K562 (cell line): Measurements from ENCODE around the gene AZU1. TPM values are rescaled to one million over a fixed set of nuclear protein-coding genes. Genes with fewer than 3 reads are reported as not detected.
"Not testable (repeated sequence)": the region's sequence is repeated elsewhere in the genome, so short reads cannot be mapped to it uniquely, and the experiment has no call there.

Source experiments
- ATAC-seq: fragments of 200-7000 bp; cut with Tn5 transposase; 3 replicates; pipeline ENCODE4 v1.9.1; 2020; ENCODE audit warnings: moderate library complexity
- BruUV-seq: library from RNA; stranded (reverse); fragments of 400-500 nt; replicated peaks from 2 replicates; lab custom pipeline; 2021; lab: Mats Ljungman, UMichigan
- CTCF ChIA-PET: fragments of 300-600 bp; formaldehyde crosslinking; extraction: SDS; loops from one replicate; lab custom pipeline; 2021; ENCODE audit warnings: low intra/inter-chr PET ratio; lab: Yijun Ruan, JAX
- POLR2A ChIA-PET: fragments of 300-600, 350-650 bp; sonication (Branson Sonifier 250); formaldehyde crosslinking; extraction: SDS; loops from one replicate; lab custom pipeline; 2021; ENCODE audit warnings: antibody characterized with exemption, inconsistent platforms; lab: Yijun Ruan, JAX
- DNase-seq, 4 experiments: peaks; one replicate each; pipeline versions ENCODE4 v3.0.0 to v3.0.0-alpha.2; 2011 to 2018; ENCODE audit warnings: low spot score in 3 of 4, mixed read lengths in 3 of 4; ENCODE audit errors: extremely low read depth in 1 of 4
- FAIRE-seq: peaks from 2 replicates; lab custom pipeline; 2011; peaks lifted over from hg19 to GRCh38; lab: Jason Lieb, UNC
- H2AFZ ChIP-seq: 2 replicates; pipeline ENCODE4 v1.6.0; 2011; ENCODE audit warnings: low read depth, low read length, control low read depth, inconsistent platforms
- H3K27ac ChIP-seq: fragments of 200-600 bp; 3 replicates; pipeline ENCODE4 v1.8.0; 2011; ENCODE audit warnings: low read depth, mild to moderate bottlenecking, control low read depth, inconsistent platforms, low read length, moderate library complexity, mixed read lengths; ENCODE audit errors: extremely low read depth
- H3K27me3 ChIP-seq, 2 experiments: fragments of 300-600 bp in 1 of 2; 2 replicates in 1 of 2; 3 replicates in 1 of 2; pipeline versions ENCODE4 v1.6.0 to v1.8.0; 2011; ENCODE audit warnings: inconsistent platforms in 2 of 2, low read length in 2 of 2, mild to moderate bottlenecking in 1 of 2, mixed read lengths in 1 of 2, moderate library complexity in 1 of 2; ENCODE audit not compliant: control insufficient read depth in 2 of 2, insufficient read depth in 2 of 2
- H3K36me3 ChIP-seq: fragments of 300-600 bp; 3 replicates; pipeline ENCODE4 v1.8.0; 2011; ENCODE audit warnings: mild to moderate bottlenecking, low read length, inconsistent platforms; ENCODE audit not compliant: control insufficient read depth, insufficient read depth
- H3K4me1 ChIP-seq, 2 experiments: fragments of 200-600 bp in 1 of 2; replicated peaks in 1 of 2; 2 replicates in 1 of 2; 3 replicates in 1 of 2; pipeline versions ENCODE4 v1.5.1 to v1.8.0; 2011; ENCODE audit warnings: inconsistent platforms in 2 of 2, low read length in 2 of 2, mild to moderate bottlenecking in 1 of 2, mixed read lengths in 1 of 2, moderate library complexity in 1 of 2; ENCODE audit not compliant: control insufficient read depth in 2 of 2, insufficient read depth in 2 of 2
- H3K4me2 ChIP-seq: 2 replicates; pipeline ENCODE4 v1.6.1; 2011; ENCODE audit warnings: low read length, control low read depth, inconsistent platforms, mixed read lengths; ENCODE audit not compliant: insufficient read depth
- H3K4me3 ChIP-seq: fragments of 200-600 bp; sonication (generic), shearing (Covaris generic); 2 replicates; pipeline ENCODE4 v1.5.1; 2016; ENCODE audit warnings: control low read depth, inconsistent platforms
- H3K79me2 ChIP-seq: fragments of 200-600 bp; 3 replicates; pipeline ENCODE4 v1.8.0; 2011; ENCODE audit warnings: low read length, inconsistent platforms; ENCODE audit not compliant: control insufficient read depth, insufficient read depth
- H3K9ac ChIP-seq, 2 experiments: 2 replicates each; pipeline versions ENCODE4 v1.6.0 to v1.6.1; 2011; ENCODE audit warnings: low read depth in 2 of 2, low read length in 2 of 2, control low read depth in 1 of 2, inconsistent platforms in 1 of 2, mild to moderate bottlenecking in 1 of 2, mixed read lengths in 1 of 2; ENCODE audit not compliant: insufficient read depth in 1 of 2
- H3K9me1 ChIP-seq: one replicate; pipeline ENCODE4 v1.6.0; 2011; ENCODE audit warnings: inconsistent platforms, mild to moderate bottlenecking, low read length, moderate library complexity; ENCODE audit not compliant: control insufficient read depth, insufficient read depth
- H3K9me3 ChIP-seq: replicated peaks from 2 replicates; pipeline ENCODE4 v1.5.1; 2011; ENCODE audit warnings: low read depth, low read length, inconsistent platforms; ENCODE audit not compliant: control insufficient read depth, insufficient read depth
- H4K20me1 ChIP-seq: replicated peaks from 2 replicates; pipeline ENCODE4 v1.6.1; 2011; ENCODE audit warnings: low read length, inconsistent platforms, mixed read lengths; ENCODE audit not compliant: control insufficient read depth, insufficient read depth
- CBFB ChIP-seq: sonication (generic); formaldehyde crosslinking; IDR thresholded peaks from 2 replicates; pipeline ENCODE4 v1.4.0; 2020; ENCODE audit warnings: mild to moderate bottlenecking, missing genetic modification reagents
- CXXC5 ChIP-seq: fragments of 250-450 bp; sonication (Bioruptor Pico); IDR thresholded peaks from 2 replicates; pipeline ENCODE4 v1.8.0; 2022; ENCODE audit warnings: inconsistent platforms, mild to moderate bottlenecking, moderate library complexity
- FUS ChIP-seq: fragments of 200-400 bp; formaldehyde crosslinking; optimal IDR thresholded peaks from 2 replicates; pipeline ENCODE3; 2017; ENCODE audit warnings: low read depth, low read length
- HNRNPH1 ChIP-seq: fragments of 200-400 bp; formaldehyde crosslinking; optimal IDR thresholded peaks from 2 replicates; pipeline ENCODE3; 2017; ENCODE audit warnings: low read depth, mild to moderate bottlenecking, low read length, moderate library complexity
- SRSF3 ChIP-seq: fragments of 200-400 bp; formaldehyde crosslinking; IDR thresholded peaks from 2 replicates; pipeline ENCODE4 v1.6.1; 2016; ENCODE audit warnings: mild to moderate bottlenecking, low read length, moderate library complexity; ENCODE audit not compliant: insufficient read depth
- ZFP91 ChIP-seq: sonication (generic); formaldehyde crosslinking; IDR thresholded peaks from 2 replicates; pipeline ENCODE4 v1.8.0; 2022; ENCODE audit warnings: mild to moderate bottlenecking, missing genetic modification reagents
- ZNF121 ChIP-seq: sonication (generic); formaldehyde crosslinking; conservative IDR thresholded peaks from 2 replicates; pipeline ENCODE4 v1.8.0; 2022; ENCODE audit warnings: missing genetic modification reagents
- ZNF263 ChIP-seq: sonication (generic); formaldehyde crosslinking; IDR thresholded peaks from 2 replicates; pipeline ENCODE4 v1.8.0; 2022; ENCODE audit warnings: mild to moderate bottlenecking, missing genetic modification reagents, borderline replicate concordance
- WGBS: fragments of 100-300 bp; shearing (Covaris generic); methylation state at CpG from one replicate; pipeline ENCODE4 v1.1.6; 2016; ENCODE audit warnings: low coverage, mixed read lengths; ENCODE audit not compliant: insufficient coverage; ENCODE audit errors: missing lambda C conversion rate; 5-methylcytosine and 5-hydroxymethylcytosine counted together
- in situ Hi-C: fragments of 300-500 bp; cut with MboI; formaldehyde crosslinking; loops from 4 replicates; pipeline ENCODE4 v1.15.0; 2018; ENCODE audit warnings: inconsistent platforms, mixed read lengths
- intact Hi-C: fragments of 100-400 bp; cut with micrococcal nuclease; formaldehyde crosslinking; loops from 2 replicates; pipeline ENCODE4 v1.14.2; 2022
- polyA plus RNA-seq, 8 experiments: library from polyadenylated mRNA; depleted of rRNA in 4 of 8; stranded (reverse) in 5 of 8; unstranded in 3 of 8; fragments of >200 nt; fragmentation: Nextera tagmentation in 2 of 8; fragmentation: Illumina TruSeq in 1 of 8; extraction: Ambion mirVana in 2 of 8; extraction: Trizol in 1 of 8; gene quantifications; 2 replicates each; pipeline versions ENCODE4 v1.2.1 to v1.2.3, GENCODE V29; 2011 to 2014; ENCODE audit warnings: inconsistent platforms in 1 of 8, missing spikeins in 1 of 8
- total RNA-seq, 7 experiments: library from RNA; depleted of rRNA in 6 of 7; stranded (reverse); fragments of >200 nt in 6 of 7; fragmentation: Illumina TruSeq in 2 of 7; extraction: Trizol in 2 of 7; gene quantifications; 2 replicates each; pipeline versions ENCODE4 v1.2.1 to v1.2.3, GENCODE V29; 2011 to 2021; ENCODE audit warnings: low replicate concordance in 1 of 7
- TF ChIP-seq, protein P1 (sequence below): sonication (generic); formaldehyde crosslinking; IDR thresholded peaks from 2 replicates; pipeline ENCODE4 v1.8.0; 2022; ENCODE audit warnings: missing genetic modification reagents, mild to moderate bottlenecking, moderate library complexity, borderline replicate concordance
- TF ChIP-seq, protein P2 (sequence below): IDR thresholded peaks from 3 replicates; pipeline ENCODE4 v1.6.1; 2011; ENCODE audit warnings: borderline replicate concordance, mild to moderate bottlenecking; ENCODE audit not compliant: insufficient read length, insufficient read depth

The AZU1 gene
- total and polyA plus RNA-seq, 9 of the 15 experiments (the other 6 are each of a cell fraction or from before 2014, with no cell fraction given), result 0.29 to 1.9 (median 0.59) TPM; not detected in 3

DNA sequence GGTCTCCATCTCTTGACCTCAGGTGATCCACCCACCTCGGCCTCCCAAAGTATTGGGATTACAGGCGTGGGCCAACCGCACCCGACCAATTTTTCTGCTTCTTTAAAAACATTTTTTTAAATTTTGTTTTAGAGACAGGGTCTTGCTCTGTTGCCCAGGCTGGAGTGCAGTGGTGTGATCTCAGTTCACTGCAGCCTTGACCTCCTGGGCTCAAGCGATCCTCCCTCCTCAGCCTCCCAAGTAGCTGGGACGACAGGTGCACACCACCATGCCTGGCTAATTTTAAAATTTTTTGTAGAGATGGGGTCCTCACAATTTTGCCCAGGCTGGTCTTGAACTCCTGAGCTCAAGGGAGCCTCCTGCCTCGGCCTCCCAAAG, 15.2 kb downstream of the AZU1 start:
- H3K4me1 ChIP-seq, result peaks cover 5 to 50% of the 10 kb centered on the region in 2 experiments
- in situ Hi-C loops, intact Hi-C loops, H4K20me1 ChIP-seq, ATAC-seq, H3K9ac ChIP-seq, DNase-seq, CTCF ChIA-PET, H3K9me1 ChIP-seq, H3K27me3 ChIP-seq, H3K36me3 ChIP-seq, H3K79me2 ChIP-seq, H3K27ac ChIP-seq, H3K4me3 ChIP-seq, BruUV-seq, H3K4me2 ChIP-seq, H3K9me3 ChIP-seq, FAIRE-seq, H2AFZ ChIP-seq: not testable (repeated sequence)
- 63% methylated on average over 6 of the region's 7 CpGs for WGBS
- POLR2A ChIA-PET, result interaction anchor here (1.1 to 1.4 kb wide), 4 partner anchors 11 to 67 kb away, joined by 3 to 4 read pairs (median 3); no protein-coding TSS in a partner anchor
- peak; percentile 87 for TF ChIP-seq ZNF121 (CRISPR knock-in tag)

GRCh38 chr19:843180-843835, 15.7 kb downstream of the AZU1 start:
- intact Hi-C loops (no loop called here), in situ Hi-C loops (no loop called here)
- ChIA-PET CTCF (no interaction called here), POLR2A (interaction anchor here (1.1 to 1.4 kb wide), 4 partner anchors 12 to 68 kb away, joined by 3 to 4 read pairs (median 3); no protein-coding TSS in a partner anchor)
- FAIRE-seq, result no peak
- H2AFZ ChIP-seq, result peak overlapping the region; percentile 87
- H3K4me2 ChIP-seq, result peak overlapping the region; percentile 87
- ATAC-seq, result peak; percentile 91
- no peaks in the 10 kb centered on the region for H3K9me1 ChIP-seq
- peak overlapping the region; percentile 39 for H3K4me3 ChIP-seq
- peak overlapping the region; percentile 34 to 92; a peak in 3 of 4 replicates for H3K9ac ChIP-seq
- H4K20me1 ChIP-seq, result no peaks in the 10 kb centered on the region
- H3K27me3 ChIP-seq, result no peaks in the 10 kb centered on the region
- H3K36me3 ChIP-seq, result no peaks in the 10 kb centered on the region
- peak; percentile 52 to 64 (median 58) for DNase-seq
- H3K4me1 ChIP-seq, result peaks cover 5 to 55% of the 10 kb centered on the region in 2 experiments
- H3K79me2 ChIP-seq, result no peaks in the 10 kb centered on the region
- no peaks in the 10 kb centered on the region for H3K9me3 ChIP-seq
- H3K27ac ChIP-seq, result 0 out of 3 replicates have a peak overlapping the region, but pooled peaks have one; percentile 8
- no TSS peak for BruUV-seq
- WGBS, result 13% methylated on average over 20 of the region's 46 CpGs
- TF ChIP-seq CBFB (no peak), ZNF263 (CRISPR knock-in tag) (peak; percentile 49; the same call in 1 of the 2 replicates), CXXC5 (peak; percentile 55), ZFP91 (no peak), FUS (no peak), SRSF3 (no peak), HNRNPH1 (no peak)
- TF ChIP-seq, protein P1, sequence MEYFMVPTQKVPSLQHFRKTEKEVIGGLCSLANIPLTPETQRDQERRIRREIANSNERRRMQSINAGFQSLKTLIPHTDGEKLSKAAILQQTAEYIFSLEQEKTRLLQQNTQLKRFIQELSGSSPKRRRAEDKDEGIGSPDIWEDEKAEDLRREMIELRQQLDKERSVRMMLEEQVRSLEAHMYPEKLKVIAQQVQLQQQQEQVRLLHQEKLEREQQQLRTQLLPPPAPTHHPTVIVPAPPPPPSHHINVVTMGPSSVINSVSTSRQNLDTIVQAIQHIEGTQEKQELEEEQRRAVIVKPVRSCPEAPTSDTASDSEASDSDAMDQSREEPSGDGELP (CRISPR knock-in tag), result peak; percentile 66; the same call in 1 of the 2 replicates
- TF ChIP-seq, protein P2, sequence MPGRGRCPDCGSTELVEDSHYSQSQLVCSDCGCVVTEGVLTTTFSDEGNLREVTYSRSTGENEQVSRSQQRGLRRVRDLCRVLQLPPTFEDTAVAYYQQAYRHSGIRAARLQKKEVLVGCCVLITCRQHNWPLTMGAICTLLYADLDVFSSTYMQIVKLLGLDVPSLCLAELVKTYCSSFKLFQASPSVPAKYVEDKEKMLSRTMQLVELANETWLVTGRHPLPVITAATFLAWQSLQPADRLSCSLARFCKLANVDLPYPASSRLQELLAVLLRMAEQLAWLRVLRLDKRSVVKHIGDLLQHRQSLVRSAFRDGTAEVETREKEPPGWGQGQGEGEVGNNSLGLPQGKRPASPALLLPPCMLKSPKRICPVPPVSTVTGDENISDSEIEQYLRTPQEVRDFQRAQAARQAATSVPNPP, result no peak
